ENCODE results near the gene KIF1B. TPM values are rescaled to one million over a fixed set of nuclear protein-coding genes. Genes with fewer than 3 reads are reported as not detected.
"Not testable (repeated sequence)": the region's sequence is repeated elsewhere in the genome, so short reads cannot be mapped to it uniquely, and the experiment has no call there.

Gene KIF1B
- total and polyA plus RNA-seq, 9 of the 15 experiments (the other 6 are each of a cell fraction or from before 2014, with no cell fraction given) = 2.8 to 19.8 (median 11.9) TPM

GRCh38 chr1:10377365-10378029 is 167.1 kb downstream of the KIF1B start (continued):
- TF ChIP-seq CEBPG (CRISPR knock-in tag; IDR thresholded peaks at IDR 0.05); ATF1 (CRISPR knock-in tag; IDR thresholded peaks at IDR 0.05); TEAD4 (CRISPR knock-in tag; IDR thresholded peaks at IDR 0.05; ENCODE audit: borderline replicate concordance): not testable (repeated sequence)
- peak; percentile 30 to 82; a peak in 1 of 4 replicates for TF ChIP-seq CEBPG (tag; conservative IDR thresholded peaks at IDR 0.05 in 1 of 2, IDR thresholded peaks at IDR 0.05 in 1 of 2)
- TF ChIP-seq, protein P1, sequence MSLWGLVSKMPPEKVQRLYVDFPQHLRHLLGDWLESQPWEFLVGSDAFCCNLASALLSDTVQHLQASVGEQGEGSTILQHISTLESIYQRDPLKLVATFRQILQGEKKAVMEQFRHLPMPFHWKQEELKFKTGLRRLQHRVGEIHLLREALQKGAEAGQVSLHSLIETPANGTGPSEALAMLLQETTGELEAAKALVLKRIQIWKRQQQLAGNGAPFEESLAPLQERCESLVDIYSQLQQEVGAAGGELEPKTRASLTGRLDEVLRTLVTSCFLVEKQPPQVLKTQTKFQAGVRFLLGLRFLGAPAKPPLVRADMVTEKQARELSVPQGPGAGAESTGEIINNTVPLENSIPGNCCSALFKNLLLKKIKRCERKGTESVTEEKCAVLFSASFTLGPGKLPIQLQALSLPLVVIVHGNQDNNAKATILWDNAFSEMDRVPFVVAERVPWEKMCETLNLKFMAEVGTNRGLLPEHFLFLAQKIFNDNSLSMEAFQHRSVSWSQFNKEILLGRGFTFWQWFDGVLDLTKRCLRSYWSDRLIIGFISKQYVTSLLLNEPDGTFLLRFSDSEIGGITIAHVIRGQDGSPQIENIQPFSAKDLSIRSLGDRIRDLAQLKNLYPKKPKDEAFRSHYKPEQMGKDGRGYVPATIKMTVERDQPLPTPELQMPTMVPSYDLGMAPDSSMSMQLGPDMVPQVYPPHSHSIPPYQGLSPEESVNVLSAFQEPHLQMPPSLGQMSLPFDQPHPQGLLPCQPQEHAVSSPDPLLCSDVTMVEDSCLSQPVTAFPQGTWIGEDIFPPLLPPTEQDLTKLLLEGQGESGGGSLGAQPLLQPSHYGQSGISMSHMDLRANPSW (CRISPR knock-in tag; IDR thresholded peaks at IDR 0.05) = peak; percentile 73; the same call in 1 of the 2 replicates
- TF ChIP-seq RCOR1 (IDR thresholded peaks at IDR 0.05; ENCODE audit: borderline replicate concordance in 1 of 2, low read depth in 2 of 2, low read length in 2 of 2) = peak in 1 of 2 experiments; percentile 34; a peak in 1 of 4 replicates
- TF ChIP-seq MAFF (IDR thresholded peaks at IDR 0.05; ENCODE audit: low read length) = peak; percentile 71
- peak; percentile 69; the same call in 1 of the 2 replicates for TF ChIP-seq CTBP1 (IDR thresholded peaks at IDR 0.05; ENCODE audit: borderline replicate concordance)
- TF ChIP-seq MAFG (tag; conservative IDR thresholded peaks at IDR 0.05) = peak; percentile 90
- peak; percentile 21; the same call in 1 of the 2 replicates for TF ChIP-seq ATF1 (tag; IDR thresholded peaks at IDR 0.05)
- TF ChIP-seq STAG1 (CRISPR knock-in tag; IDR thresholded peaks at IDR 0.05; ENCODE audit: borderline replicate concordance) = peak; percentile 46; the same call in 1 of the 2 replicates
- TF ChIP-seq NFIC (IDR thresholded peaks at IDR 0.05) = peak; percentile 19; the same call in 1 of the 2 replicates
- peak; percentile 84 for TF ChIP-seq SMC3 (conservative IDR thresholded peaks at IDR 0.05; ENCODE audit: insufficient read depth, low read depth, low read length)
- peak; percentile 78 for TF ChIP-seq ARID2 (IDR thresholded peaks at IDR 0.05)
- TF ChIP-seq C11orf30 (IDR thresholded peaks at IDR 0.05; ENCODE audit: low read depth) = peak; percentile 80
- 0 out of 2 replicates have a peak, but pooled peaks have one; percentile 6 for TF ChIP-seq PKNOX1 (IDR thresholded peaks at IDR 0.05)
- peak; percentile 60; the same call in 1 of the 2 replicates for TF ChIP-seq ZBTB2 (IDR thresholded peaks at IDR 0.05)
- TF ChIP-seq TEAD4 (IDR thresholded peaks at IDR 0.05; ENCODE audit: low read length) = 0 out of 2 replicates have a peak, but pooled peaks have one; percentile 11
- TF ChIP-seq ARHGAP35 (IDR thresholded peaks at IDR 0.05; ENCODE audit: partially characterized antibody) = peak; percentile 11
- 0 out of 4 replicates have a peak, but pooled peaks of 1 of the 2 experiments have one; percentile 31 for TF ChIP-seq KDM1A (IDR thresholded peaks at IDR 0.05)
- TF ChIP-seq MTA3 (IDR thresholded peaks at IDR 0.05; ENCODE audit: borderline replicate concordance) = 0 out of 2 replicates have a peak, but pooled peaks have one; percentile 57
- peak; percentile 41; the same call in 1 of the 2 replicates for TF ChIP-seq JUND (IDR thresholded peaks at IDR 0.05; ENCODE audit: borderline replicate concordance, low read depth, low read length)
- TF ChIP-seq JUND (tag; IDR thresholded peaks at IDR 0.05; ENCODE audit: borderline replicate concordance, low read depth, low read length) = 0 out of 3 replicates have a peak, but pooled peaks have one; percentile 33
